C4-2B (cell line): ENCODE results near the gene FAM222A.

Experiments
- ZFX ChIP-seq: fragments of 450-650 bp; IDR thresholded peaks from 2 replicates; pipeline ENCODE4 v1.6.1; 2017
- TF ChIP-seq, protein P1 (sequence below): fragments of 450-650 bp; conservative IDR thresholded peaks from 2 replicates; pipeline ENCODE4 v1.5.1; 2017; ENCODE audit warnings: mild to moderate bottlenecking

GRCh38 chr12:109759595-109759994 lies 46.0 kb downstream of the FAM222A start:
- TF ChIP-seq, protein P1, sequence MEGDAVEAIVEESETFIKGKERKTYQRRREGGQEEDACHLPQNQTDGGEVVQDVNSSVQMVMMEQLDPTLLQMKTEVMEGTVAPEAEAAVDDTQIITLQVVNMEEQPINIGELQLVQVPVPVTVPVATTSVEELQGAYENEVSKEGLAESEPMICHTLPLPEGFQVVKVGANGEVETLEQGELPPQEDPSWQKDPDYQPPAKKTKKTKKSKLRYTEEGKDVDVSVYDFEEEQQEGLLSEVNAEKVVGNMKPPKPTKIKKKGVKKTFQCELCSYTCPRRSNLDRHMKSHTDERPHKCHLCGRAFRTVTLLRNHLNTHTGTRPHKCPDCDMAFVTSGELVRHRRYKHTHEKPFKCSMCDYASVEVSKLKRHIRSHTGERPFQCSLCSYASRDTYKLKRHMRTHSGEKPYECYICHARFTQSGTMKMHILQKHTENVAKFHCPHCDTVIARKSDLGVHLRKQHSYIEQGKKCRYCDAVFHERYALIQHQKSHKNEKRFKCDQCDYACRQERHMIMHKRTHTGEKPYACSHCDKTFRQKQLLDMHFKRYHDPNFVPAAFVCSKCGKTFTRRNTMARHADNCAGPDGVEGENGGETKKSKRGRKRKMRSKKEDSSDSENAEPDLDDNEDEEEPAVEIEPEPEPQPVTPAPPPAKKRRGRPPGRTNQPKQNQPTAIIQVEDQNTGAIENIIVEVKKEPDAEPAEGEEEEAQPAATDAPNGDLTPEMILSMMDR = no peak
- TF ChIP-seq ZFX = no peak
